Uterus (tissue), 4 donors: ENCODE measurements around the gene MMEL1. TPM values are rescaled to one million over a fixed set of nuclear protein-coding genes. Genes with fewer than 3 reads are reported as not detected.
"Not testable (repeated sequence)": the region's sequence is repeated elsewhere in the genome, so short reads cannot be mapped to it uniquely, and the experiment has no call there.

ENCODE experiments used
- DNase-seq, 2 donors: peaks; one replicate each; pipeline ENCODE4 v3.0.0-alpha.2; 2019 to 2020
- H3K27ac ChIP-seq, 2 donors: fragments of 200-600 bp; sonication (generic); 1 replicate in 1 of 2; 2 replicates in 1 of 2; pipeline ENCODE4 v1.5.1; 2016 to 2018
- H3K27me3 ChIP-seq, 2 donors: fragments of 200-600 bp; sonication (generic); one replicate each; pipeline ENCODE4 v1.5.1; 2018 to 2019; ENCODE audit warnings: control low read depth in 1 of 2
- H3K36me3 ChIP-seq, 2 donors: fragments of 200-600 bp; sonication (generic); one replicate each; pipeline ENCODE4 v1.5.1; 2019; ENCODE audit warnings: control low read depth in 1 of 2
- H3K4me1 ChIP-seq, 2 donors: fragments of 200-600 bp; sonication (generic); one replicate each; pipeline ENCODE4 v1.5.1; 2018 to 2019; ENCODE audit warnings: control low read depth in 1 of 2
- H3K4me3 ChIP-seq, 2 donors: fragments of 200-600 bp; sonication (generic); 1 replicate in 1 of 2; 2 replicates in 1 of 2; pipeline ENCODE4 v1.5.1; 2018 to 2019; ENCODE audit warnings: mild to moderate bottlenecking in 1 of 2
- H3K9me3 ChIP-seq, 2 donors: fragments of 200-600 bp; sonication (generic); one replicate each; pipeline ENCODE4 v1.5.1; 2019; ENCODE audit warnings: control low read depth in 1 of 2
- CTCF ChIP-seq, 4 experiments: fragments of 200-600 bp in 2 of 4; fragments of 450-650 bp in 2 of 4; sonication (generic) in 2 of 4; IDR thresholded peaks; one replicate each; pipeline ENCODE4 v1.5.1; 2016 to 2019; ENCODE audit warnings: antibody characterized with exemption in 4 of 4, mild to moderate bottlenecking in 2 of 4, moderate library complexity in 1 of 4
- POLR2A ChIP-seq, 2 donors: fragments of 450-650 bp; IDR thresholded peaks; one replicate each; pipeline ENCODE4 v1.6.1; 2016; ENCODE audit warnings: antibody characterized with exemption in 2 of 2, mild to moderate bottlenecking in 1 of 2, moderate library complexity in 1 of 2
- intact Hi-C: fragments of 100-400 bp; cut with DNase I; formaldehyde crosslinking; loops from one replicate; pipeline ENCODE4 v1.15.1; 2023; ENCODE audit warnings: low total_unique reads
- total RNA-seq, 4 donors: library from RNA; depleted of rRNA in 3 of 4; stranded (reverse); fragments of >200 nt in 3 of 4; gene quantifications; one replicate each; pipeline versions ENCODE4 v1.1.0 to v1.2.4, GENCODE V29; 2014 to 2023
- donor health status: DM: yes; HTN: yes; CAD: no.

The MMEL1 gene
- total RNA-seq, 4 donors from 2014 or later: 2.6 to 4.8 TPM; not detected in 2

DNA sequence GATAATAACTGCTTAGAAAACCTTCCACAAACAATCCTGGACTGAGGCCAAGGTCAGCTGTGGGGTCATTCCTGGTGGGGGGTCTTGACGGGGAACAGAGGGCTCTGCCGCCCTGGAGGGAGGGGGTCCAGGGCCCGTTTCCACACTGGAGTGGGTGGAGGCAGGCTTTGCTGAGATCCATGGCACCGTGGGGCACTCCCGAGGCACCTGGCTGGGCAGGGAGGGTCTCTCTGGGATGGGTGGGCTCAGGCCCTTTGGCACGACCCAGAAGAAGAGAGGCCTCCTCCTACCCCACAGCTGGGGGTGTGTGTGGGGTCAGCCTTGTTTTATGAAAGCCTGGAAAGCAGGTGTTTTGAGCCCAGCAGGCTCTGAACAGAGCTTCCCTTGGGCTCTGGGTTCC, 5.1 kb downstream of the MMEL1 start:
- TF ChIP-seq CTCF (IDR thresholded peaks at IDR 0.05): no peak
- no peak for TF ChIP-seq POLR2A (IDR thresholded peaks at IDR 0.05)
- Histone ChIP-seq H3K9me3 (no peaks in the 10 kb centered on the region), H3K27ac (no peak overlapping the region), H3K36me3 (no peaks in the 10 kb centered on the region), H3K4me1 (peaks cover 0 to 8% of the 10 kb centered on the region in 2 donors), H3K27me3 (peaks cover 22 to 41% of the 10 kb centered on the region in 2 donors), H3K4me3 (no peak overlapping the region)
- intact Hi-C loops: no loop called here
- DNase-seq: no peak

- intact Hi-C loops, DNase-seq, H3K9me3 ChIP-seq, H3K4me3 ChIP-seq, H3K4me1 ChIP-seq, H3K36me3 ChIP-seq, H3K27ac ChIP-seq: not testable (repeated sequence)
- peaks cover 20 to 33% of the 10 kb centered on the region in 2 donors for H3K27me3 ChIP-seq
Observed at GRCh38 chr1:2625748-2626147, 7.1 kb downstream of the MMEL1 start.

DNA sequence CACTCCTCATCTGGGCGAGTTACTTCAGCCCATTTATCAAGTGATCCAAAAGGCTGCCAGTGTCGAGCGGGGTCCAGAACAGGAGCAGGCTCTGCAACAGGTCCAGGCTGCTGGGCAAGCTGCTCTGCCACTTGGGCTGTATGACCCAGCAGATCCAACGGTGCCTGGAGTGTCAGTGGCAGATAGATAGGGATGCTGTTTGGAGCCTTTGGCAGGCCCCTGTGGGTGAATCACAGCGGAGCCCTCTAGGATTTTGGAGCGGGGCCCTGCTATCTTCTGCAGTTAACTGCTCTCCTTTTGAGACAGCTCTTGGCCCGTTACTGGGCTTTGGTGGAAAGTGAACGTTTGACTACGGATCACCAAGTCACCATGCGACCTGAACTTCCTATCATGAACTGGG, 7.5 kb downstream of the MMEL1 start:
- H3K4me1 ChIP-seq: peaks cover 0 to 8% of the 10 kb centered on the region in 2 donors
- H3K27ac ChIP-seq: no peak overlapping the region
- H3K9me3 ChIP-seq: no peaks in the 10 kb centered on the region
- TF ChIP-seq POLR2A (IDR thresholded peaks at IDR 0.05) (no peak), CTCF (IDR thresholded peaks at IDR 0.05) (no peak)
- intact Hi-C loops: no loop called here
- peaks cover 20 to 33% of the 10 kb centered on the region in 2 donors for H3K27me3 ChIP-seq
- no peak overlapping the region for H3K4me3 ChIP-seq
- DNase-seq: no peak
- H3K36me3 ChIP-seq: no peaks in the 10 kb centered on the region

DNA sequence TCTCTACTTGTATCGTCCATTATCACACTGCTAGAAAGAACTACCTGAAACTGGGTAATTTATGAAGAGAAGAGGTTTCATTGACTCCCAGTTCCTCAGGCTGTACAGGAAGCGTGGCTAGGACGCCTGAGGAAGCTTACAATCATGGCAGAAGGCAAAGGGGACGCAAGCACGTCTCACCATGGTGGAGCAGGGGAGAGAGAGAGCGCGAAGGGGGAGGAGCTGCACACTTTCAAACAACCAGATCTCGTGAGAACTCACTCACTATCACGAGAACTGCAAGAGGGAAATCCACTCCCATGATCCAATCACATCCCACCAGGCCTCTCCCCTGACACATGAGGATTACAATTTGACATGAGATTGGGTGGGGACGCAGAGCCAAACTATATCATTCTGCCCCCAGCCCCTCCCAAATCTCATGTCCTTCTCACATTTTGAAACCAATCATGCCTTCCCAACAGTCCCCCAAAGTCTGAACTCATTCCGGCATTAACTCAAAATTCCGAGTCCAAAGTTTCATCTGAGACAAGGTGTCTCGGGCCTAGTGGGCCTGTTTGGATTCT, 8.0 kb downstream of the MMEL1 start:
- intact Hi-C loops: no loop called here
- H3K27me3 ChIP-seq: peaks cover 18 to 36% of the 10 kb centered on the region in 2 donors

DNA sequence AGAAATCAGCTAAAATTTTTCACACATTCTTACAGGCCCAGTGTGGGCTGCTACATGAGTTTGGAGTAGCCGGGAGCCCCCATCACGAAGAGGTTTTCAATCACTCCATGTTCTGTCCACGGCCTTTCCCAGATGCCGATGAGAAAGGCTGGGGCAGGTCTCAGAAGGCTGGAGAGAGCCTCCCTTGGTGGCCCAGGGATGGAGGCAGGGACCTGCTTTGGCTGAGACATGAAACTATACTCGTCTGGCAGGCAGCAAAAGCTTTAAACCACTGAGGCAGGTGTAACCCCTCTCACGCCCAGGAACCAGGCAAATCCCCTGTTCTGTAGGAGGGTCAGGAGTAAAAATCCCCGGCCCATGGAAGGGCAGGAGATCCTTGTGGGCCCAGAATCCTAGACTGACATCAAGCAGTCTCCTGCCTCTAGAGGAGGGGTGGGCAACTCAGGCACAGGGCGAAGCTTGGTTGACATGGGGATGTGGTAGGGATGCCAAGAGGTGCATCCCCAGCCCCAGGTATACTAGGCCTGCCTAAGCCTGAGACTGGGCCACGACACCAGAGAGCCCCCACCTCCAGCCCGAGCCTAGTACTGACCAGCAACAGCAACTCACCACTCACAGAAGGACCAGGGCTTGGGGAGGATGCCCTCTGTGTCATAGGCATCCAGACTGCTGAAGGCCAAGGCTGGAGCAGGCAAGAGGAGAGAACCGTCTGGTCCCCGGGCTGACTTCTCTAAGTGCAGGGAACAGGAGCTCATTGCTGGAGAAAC, 9.1 kb downstream of the MMEL1 start:
- Histone ChIP-seq H3K36me3 (no peaks in the 10 kb centered on the region), H3K9me3 (no peaks in the 10 kb centered on the region), H3K27me3 (peaks cover 9 to 31% of the 10 kb centered on the region in 2 donors), H3K27ac (no peak overlapping the region), H3K4me1 (peaks cover 0 to 5% of the 10 kb centered on the region in 2 donors), H3K4me3 (no peak overlapping the region)
- DNase-seq: no peak
- no peak for TF ChIP-seq POLR2A (IDR thresholded peaks at IDR 0.05)
- no peak for TF ChIP-seq CTCF (IDR thresholded peaks at IDR 0.05)
- intact Hi-C loops: no loop called here

More for the DNA sequence above, 8.0 kb downstream of the MMEL1 start:
- no peaks in the 10 kb centered on the region for H3K9me3 ChIP-seq
- H3K4me3 ChIP-seq: no peak overlapping the region
- no peaks in the 10 kb centered on the region for H3K36me3 ChIP-seq
- H3K27ac ChIP-seq: no peak overlapping the region
- TF ChIP-seq CTCF (IDR thresholded peaks at IDR 0.05): no peak
- no peak for TF ChIP-seq POLR2A (IDR thresholded peaks at IDR 0.05)
- H3K4me1 ChIP-seq: peaks cover 0 to 8% of the 10 kb centered on the region in 2 donors
- no peak for DNase-seq
